ENCODE measurements around the gene LARGE2. TPM values are rescaled to one million over a fixed set of nuclear protein-coding genes. Genes with fewer than 3 reads are reported as not detected.

LARGE2 gene
- total and polyA plus RNA-seq, 2 donors (not counting 3 experiments of a cell fraction or from before 2014, with no cell fraction given): 0.06 TPM; not detected in 1

DNA sequence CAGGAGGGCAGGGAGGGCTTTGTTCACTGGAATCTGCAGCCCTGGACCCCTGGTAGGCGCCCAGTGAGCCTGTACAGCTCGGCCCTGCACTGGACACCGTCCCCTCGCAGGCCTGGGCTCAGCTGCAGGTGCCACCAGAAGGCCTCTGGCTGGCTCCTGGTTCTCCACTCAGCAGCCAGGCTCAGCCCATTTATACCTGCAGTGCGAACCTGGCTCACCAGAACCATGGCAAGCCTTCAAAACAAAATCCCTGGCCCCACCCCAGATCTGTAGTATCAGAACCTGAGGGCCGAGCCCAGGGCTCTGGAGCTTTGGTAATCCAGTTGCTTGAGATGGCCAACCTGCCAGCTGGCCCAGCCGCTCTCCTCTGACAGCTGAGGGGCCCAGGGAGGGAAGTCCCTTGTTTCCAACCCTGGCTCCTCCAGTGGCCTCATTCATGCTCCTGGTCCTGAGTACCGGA is 14.5 kb upstream of the LARGE2 start:
- TF ChIP-seq, protein P1, sequence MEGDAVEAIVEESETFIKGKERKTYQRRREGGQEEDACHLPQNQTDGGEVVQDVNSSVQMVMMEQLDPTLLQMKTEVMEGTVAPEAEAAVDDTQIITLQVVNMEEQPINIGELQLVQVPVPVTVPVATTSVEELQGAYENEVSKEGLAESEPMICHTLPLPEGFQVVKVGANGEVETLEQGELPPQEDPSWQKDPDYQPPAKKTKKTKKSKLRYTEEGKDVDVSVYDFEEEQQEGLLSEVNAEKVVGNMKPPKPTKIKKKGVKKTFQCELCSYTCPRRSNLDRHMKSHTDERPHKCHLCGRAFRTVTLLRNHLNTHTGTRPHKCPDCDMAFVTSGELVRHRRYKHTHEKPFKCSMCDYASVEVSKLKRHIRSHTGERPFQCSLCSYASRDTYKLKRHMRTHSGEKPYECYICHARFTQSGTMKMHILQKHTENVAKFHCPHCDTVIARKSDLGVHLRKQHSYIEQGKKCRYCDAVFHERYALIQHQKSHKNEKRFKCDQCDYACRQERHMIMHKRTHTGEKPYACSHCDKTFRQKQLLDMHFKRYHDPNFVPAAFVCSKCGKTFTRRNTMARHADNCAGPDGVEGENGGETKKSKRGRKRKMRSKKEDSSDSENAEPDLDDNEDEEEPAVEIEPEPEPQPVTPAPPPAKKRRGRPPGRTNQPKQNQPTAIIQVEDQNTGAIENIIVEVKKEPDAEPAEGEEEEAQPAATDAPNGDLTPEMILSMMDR (IDR thresholded peaks at IDR 0.05; ENCODE audit: extremely low read depth in 1 of 2, insufficient read depth in 1 of 2, low read depth in 1 of 2, low read length in 2 of 2): no peak
- TF ChIP-seq POLR2AphosphoS5 (IDR thresholded peaks at IDR 0.05; ENCODE audit: insufficient read depth, low read depth, low read length) (no peak), GATA2 (IDR thresholded peaks at IDR 0.05; ENCODE audit: insufficient read depth, insufficient read length, low read depth, low read length) (no peak), POLR2A (IDR thresholded peaks at IDR 0.05; ENCODE audit: low read depth, low read length) (no peak), FOS (IDR thresholded peaks at IDR 0.05; ENCODE audit: borderline replicate concordance, insufficient read depth, low read length) (no peak)
- Histone ChIP-seq H4K20me1 (replicated peaks; ENCODE audit: control insufficient read depth, extremely low read depth, insufficient read depth, low read length) (no peaks in the 10 kb centered on the region), H3K4me3 (replicated peaks in 1 of 3; ENCODE audit: insufficient read depth in 1 of 3, low read depth in 1 of 3, low read length in 3 of 3) (no peak overlapping the region), H3K79me2 (ENCODE audit: control insufficient read depth, insufficient read depth, low read length) (no peaks in the 10 kb centered on the region), H3K4me2 (ENCODE audit: insufficient read depth, low read length) (no peak overlapping the region), H3K27ac (ENCODE audit: insufficient read depth, low read depth, low read length) (no peak overlapping the region), H3K9ac (replicated peaks; ENCODE audit: extremely low read depth, insufficient read depth, low read length) (no peak overlapping the region), H3K9me1 (replicated peaks; ENCODE audit: control insufficient read depth, extremely low read depth, insufficient read depth, low read length) (no peaks in the 10 kb centered on the region), H3K36me3 (ENCODE audit: control insufficient read depth in 2 of 2, extremely low read depth in 1 of 2, insufficient read depth in 2 of 2, low read length in 2 of 2) (peaks cover 0 to 23% of the 10 kb centered on the region in 2 experiments), H3K27me3 (ENCODE audit: control insufficient read depth in 2 of 2, insufficient read depth in 2 of 2, low read length in 2 of 2) (no peaks in the 10 kb centered on the region), H2AFZ (ENCODE audit: low read depth, low read length) (no peak overlapping the region), H3K4me1 (ENCODE audit: control insufficient read depth, extremely low read depth, insufficient read depth, low read length) (no peaks in the 10 kb centered on the region), H3K9me3 (replicated peaks; ENCODE audit: control insufficient read depth, insufficient read depth, low read length) (no peaks in the 10 kb centered on the region)
- intact Hi-C loops (cut with micrococcal nuclease): no loop called here
- no peak for DNase-seq (ENCODE audit: low read depth, low spot score)
- no TSS peak for BruUV-seq (replicated peaks)
- FAIRE-seq: no peak
- ChIA-PET POLR2A (no interaction called here), CTCF (interaction anchor here (1.0 kb wide), 1 partner anchor 10 kb away, joined by 3 read pairs; no protein-coding TSS in a partner anchor)
- dilution Hi-C loops (cut with MboI; ENCODE audit: extremely low pct_ligation_motif_present, low sequenced_read_pairs): no loop called here

Data from endothelial cell of umbilical vein (primary cell).